ENCODE data around the gene POU6F2.

DNA sequence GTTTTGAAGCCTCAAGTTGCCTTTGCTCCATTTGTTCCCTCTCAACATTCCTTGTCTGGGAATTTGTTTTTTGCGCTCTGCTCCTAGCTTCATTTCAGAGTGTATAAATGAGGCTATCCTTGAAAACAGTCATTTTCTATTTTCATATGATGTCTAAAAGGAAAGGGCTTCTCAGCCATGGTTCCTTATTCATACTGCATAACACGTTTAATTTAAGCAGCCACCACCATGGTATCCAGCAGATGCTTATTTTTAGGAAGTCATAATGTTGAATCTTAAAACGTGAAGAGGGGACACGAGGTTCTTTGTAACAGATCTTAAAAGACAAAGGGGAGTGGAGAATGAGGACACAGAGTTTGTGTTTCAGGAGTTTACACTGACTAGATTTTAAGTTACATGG, 14.5 kb downstream of the POU6F2 start:
- TF ChIP-seq EZH2 (IDR thresholded peaks at IDR 0.05; ENCODE audit: insufficient read depth, poor library complexity, severe bottlenecking) (no peak), EZH2phosphoT487 (IDR thresholded peaks at IDR 0.05; ENCODE audit: insufficient read depth, low read depth) (no peak)
